HepG2 (cell line): ENCODE results near the gene PDE4C. TPM values are rescaled to one million over a fixed set of nuclear protein-coding genes. Genes with fewer than 3 reads are reported as not detected.

ENCODE experiments used
- ATAC-seq: fragments of 200-7000 bp; cut with Tn5 transposase; 3 replicates; pipeline ENCODE4 v1.9.1; 2020; ENCODE audit warnings: mild to moderate bottlenecking, moderate library complexity
- BruUV-seq: library from RNA; stranded (reverse); fragments of 400-500 nt; replicated peaks from 2 replicates; lab custom pipeline; 2021; lab: Mats Ljungman, UMichigan
- CTCF ChIA-PET: fragments of 300-600 bp; formaldehyde crosslinking; extraction: SDS; loops from one replicate; lab custom pipeline; 2021; ENCODE audit warnings: low total read pairs, inconsistent platforms, low intra/inter-chr PET ratio; lab: Yijun Ruan, JAX
- POLR2A ChIA-PET: fragments of 350-600 bp; sonication (Branson Sonifier 250); formaldehyde crosslinking; loops from one replicate; lab custom pipeline; 2020; ENCODE audit warnings: antibody characterized with exemption, inconsistent platforms; lab: Yijun Ruan, JAX
- DNase-seq: peaks from one replicate; pipeline ENCODE4 v3.0.0-alpha.2; 2015; ENCODE audit warnings: low spot score
- FAIRE-seq: peaks from 3 replicates; lab custom pipeline; 2011; peaks lifted over from hg19 to GRCh38; lab: Jason Lieb, UNC
- H2AFZ ChIP-seq: one replicate; pipeline ENCODE4 v1.6.1; 2011; ENCODE audit warnings: low read length, inconsistent platforms
- H3K27ac ChIP-seq: fragments of 300-600 bp; 3 replicates; pipeline ENCODE4 v1.8.0; 2011; ENCODE audit warnings: mixed run types, mild to moderate bottlenecking, mixed read lengths, low read length, inconsistent platforms; ENCODE audit not compliant: insufficient read depth; ENCODE audit errors: extremely low read length
- H3K27me3 ChIP-seq, 2 experiments: fragments of 200-600 bp in 1 of 2; 2 replicates in 1 of 2; 3 replicates in 1 of 2; pipeline versions ENCODE4 v1.6.0 to v1.8.0; 2011; ENCODE audit warnings: low read length in 2 of 2, mild to moderate bottlenecking in 2 of 2, moderate library complexity in 2 of 2, inconsistent platforms in 1 of 2; ENCODE audit not compliant: insufficient read depth in 2 of 2, control insufficient read depth in 1 of 2
- H3K36me3 ChIP-seq, 2 experiments: fragments of 200-600 bp in 1 of 2; replicated peaks in 1 of 2; 2 replicates in 1 of 2; 3 replicates in 1 of 2; pipeline versions ENCODE4 v1.5.1 to v1.8.0; 2011; ENCODE audit warnings: low read length in 2 of 2, inconsistent platforms in 1 of 2; ENCODE audit not compliant: insufficient read depth in 2 of 2, control insufficient read depth in 1 of 2
- H3K4me1 ChIP-seq: 2 replicates; pipeline ENCODE4 v1.5.1; 2012; ENCODE audit warnings: low read length, inconsistent platforms; ENCODE audit not compliant: insufficient read depth
- H3K4me2 ChIP-seq: 2 replicates; pipeline ENCODE4 v1.6.0; 2011; ENCODE audit warnings: low read depth, low read length, inconsistent platforms
- H3K4me3 ChIP-seq, 3 experiments: fragments of 200-600 bp in 1 of 3; sonication (generic), shearing (Covaris generic) in 1 of 3; replicated peaks in 1 of 3; 2 replicates each; pipeline ENCODE4 v1.5.1; 2011 to 2016; ENCODE audit warnings: low read length in 3 of 3, inconsistent platforms in 2 of 3, low read depth in 2 of 3, mild to moderate bottlenecking in 2 of 3, control low read depth in 1 of 3, mixed read lengths in 1 of 3; ENCODE audit not compliant: insufficient read depth in 1 of 3
- H3K79me2 ChIP-seq: one replicate; pipeline ENCODE4 v1.6.1; 2011; ENCODE audit warnings: low read length, inconsistent platforms; ENCODE audit not compliant: insufficient read depth
- H3K9ac ChIP-seq: 2 replicates; pipeline ENCODE4 v1.6.0; 2011; ENCODE audit warnings: mild to moderate bottlenecking, low read depth, low read length, inconsistent platforms; ENCODE audit not compliant: insufficient read depth
- H3K9me3 ChIP-seq: 2 replicates; pipeline ENCODE4 v1.5.1; 2012; ENCODE audit warnings: mild to moderate bottlenecking, low read length
- H4K20me1 ChIP-seq: 2 replicates; pipeline ENCODE4 v1.6.0; 2011; ENCODE audit warnings: inconsistent platforms, mild to moderate bottlenecking, low read length, moderate library complexity; ENCODE audit not compliant: insufficient read depth
- CEBPB ChIP-seq: IDR thresholded peaks from 2 replicates; pipeline ENCODE4 v1.6.1; 2011; ENCODE audit warnings: low read depth, low read length, improper control_type of control experiment, borderline replicate concordance
- PHF5A ChIP-seq: IDR thresholded peaks from one replicate; pipeline ENCODE4 v1.6.1; 2018; ENCODE audit warnings: low read depth, missing genetic modification reagents; ENCODE audit not compliant: unreplicated experiment
- TAF1 ChIP-seq: sonication (generic); formaldehyde crosslinking; IDR thresholded peaks from 2 replicates; pipeline ENCODE4 v1.4.0; 2020; ENCODE audit warnings: missing genetic modification reagents
- WIZ ChIP-seq: sonication (generic); formaldehyde crosslinking; IDR thresholded peaks from 2 replicates; pipeline ENCODE4 v1.5.1; 2020; ENCODE audit warnings: mild to moderate bottlenecking, missing genetic modification reagents
- ZBTB42 ChIP-seq: sonication (generic); formaldehyde crosslinking; IDR thresholded peaks from 2 replicates; pipeline ENCODE4 v1.5.0; 2020; ENCODE audit warnings: mild to moderate bottlenecking, missing genetic modification reagents
- ZFP36L2 ChIP-seq: sonication (generic); formaldehyde crosslinking; IDR thresholded peaks from 2 replicates; pipeline ENCODE4 v1.4.0; 2020; ENCODE audit warnings: missing genetic modification reagents
- ZNF446 ChIP-seq: sonication (generic); formaldehyde crosslinking; IDR thresholded peaks from 2 replicates; pipeline ENCODE4 v1.5.0; 2020; ENCODE audit warnings: mild to moderate bottlenecking, missing genetic modification reagents
- ZNF501 ChIP-seq: sonication (generic); formaldehyde crosslinking; IDR thresholded peaks from 2 replicates; pipeline ENCODE4 v1.5.1; 2020; ENCODE audit warnings: mild to moderate bottlenecking, moderate library complexity, missing genetic modification reagents
- ZNF570 ChIP-seq: sonication (generic); formaldehyde crosslinking; IDR thresholded peaks from 2 replicates; pipeline ENCODE4 v1.4.0; 2020; ENCODE audit warnings: mild to moderate bottlenecking, missing genetic modification reagents, borderline replicate concordance
- ZNF710 ChIP-seq: sonication (generic); formaldehyde crosslinking; IDR thresholded peaks from 2 replicates; pipeline ENCODE4 v1.5.0; 2020; ENCODE audit warnings: mild to moderate bottlenecking, missing genetic modification reagents, borderline replicate concordance
- ZNF720 ChIP-seq: sonication (generic); formaldehyde crosslinking; IDR thresholded peaks from 2 replicates; pipeline ENCODE4 v1.4.0; 2020; ENCODE audit warnings: missing genetic modification reagents
- ZNF790 ChIP-seq: sonication (generic); formaldehyde crosslinking; IDR thresholded peaks from 2 replicates; pipeline ENCODE4 v1.8.0; 2022; ENCODE audit warnings: missing genetic modification reagents, mild to moderate bottlenecking, borderline replicate concordance
- ZNF792 ChIP-seq: IDR thresholded peaks from 2 replicates; pipeline ENCODE4 v1.6.1; 2016
- WGBS: methylation state at CpG from one replicate; pipeline ENCODE4 v1.1.6; 2017; ENCODE audit warnings: low lambda C conversion rate; 5-methylcytosine and 5-hydroxymethylcytosine counted together
- in situ Hi-C: cut with HindIII; loops from 2 replicates; pipeline ENCODE4 v1.10.0; 2017; ENCODE audit warnings: low pct_unique_long_range_greater_than_20kb; ENCODE audit not compliant: extremely low pct_ligation_motif_present
- intact Hi-C: fragments of 100-400 bp; cut with micrococcal nuclease; formaldehyde crosslinking; loops from one replicate; pipeline ENCODE4 v1.10.0; 2022; ENCODE audit not compliant: unreplicated experiment
- polyA plus RNA-seq, 8 experiments: library from polyadenylated mRNA; depleted of rRNA in 3 of 8; stranded (reverse) in 7 of 8; unstranded in 1 of 8; fragments of >200 nt; fragmentation: Illumina TruSeq in 4 of 8; extraction: Trizol in 4 of 8; gene quantifications; 2 replicates each; pipeline versions ENCODE4 v1.2.1 to v1.2.3, GENCODE V29; 2011 to 2016; ENCODE audit warnings: low read depth in 4 of 8, missing spikeins in 1 of 8, mixed read lengths in 1 of 8; ENCODE audit not compliant: insufficient read depth in 1 of 8
- total RNA-seq, 5 experiments: library from RNA; depleted of rRNA; stranded (reverse); fragments of >200 nt; fragmentation: Illumina TruSeq; extraction: Trizol; gene quantifications; 2 replicates each; pipeline ENCODE4 v1.2.3, GENCODE V29; 2016; ENCODE audit warnings: low read depth in 1 of 5

PDE4C gene
- total and polyA plus RNA-seq, 2 of the 13 experiments (the other 11 are each of a cell fraction or from before 2014, with no cell fraction given), result 1.4 to 14.0 TPM

GRCh38 chr19:18221815-18222725, 4.2 kb downstream of the PDE4C start (continued):
- TF ChIP-seq ZNF790 (no peak), ZNF720 (no peak), TAF1 (CRISPR knock-in tag) (0 out of 2 replicates have a peak, but pooled peaks have one; percentile 22), ZNF446 (no peak), ZNF570 (CRISPR knock-in tag) (no peak)

DNA sequence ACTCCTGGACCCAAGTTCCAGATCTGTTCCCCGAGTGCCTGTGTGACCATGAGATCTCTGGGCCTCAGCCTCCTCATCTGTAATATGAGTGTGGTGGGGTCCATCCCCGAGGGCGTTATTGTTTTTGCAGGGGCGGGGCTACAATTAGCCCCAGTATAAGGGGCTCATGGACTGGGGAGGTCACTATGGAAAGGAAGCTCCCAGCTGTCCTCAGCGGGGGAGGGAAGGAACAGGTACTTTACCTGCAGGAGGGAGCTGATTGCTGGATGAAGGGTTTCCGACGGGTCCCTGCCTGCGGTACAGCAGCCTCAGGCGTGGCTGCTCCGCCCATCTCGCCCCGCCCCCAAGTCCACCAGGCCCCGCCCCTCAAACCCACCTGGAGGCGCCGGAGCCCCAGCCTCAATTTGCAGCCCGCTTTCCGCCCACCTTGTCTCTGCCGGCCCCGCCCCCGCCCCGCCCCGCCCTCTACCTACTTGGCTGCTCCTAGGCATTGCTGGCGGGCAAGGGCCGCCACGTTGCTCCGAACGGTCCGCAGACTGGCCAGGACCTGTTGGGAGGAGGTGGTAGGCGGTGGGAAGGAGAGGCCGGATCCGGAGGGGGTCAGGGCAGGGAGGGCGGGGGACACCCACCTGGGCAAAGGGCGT, 5.5 kb downstream of the PDE4C start:
- 25% methylated on average over 12 of the region's 33 CpGs for WGBS
- DNase-seq, result no peak
- in situ Hi-C loops, result no loop called here
- H3K79me2 ChIP-seq, result no peaks in the 10 kb centered on the region
- CTCF ChIA-PET, result no interaction called here
- no peaks in the 10 kb centered on the region for H3K36me3 ChIP-seq
- TF ChIP-seq WIZ (CRISPR knock-in tag) (no peak), CEBPB (no peak), ZBTB42 (CRISPR knock-in tag) (no peak), ZNF501 (CRISPR knock-in tag) (no peak), ZNF792 (CRISPR knock-in tag) (no peak), ZFP36L2 (CRISPR knock-in tag) (no peak), PHF5A (CRISPR knock-in tag) (no peak), ZNF710 (CRISPR knock-in tag) (no peak)
- TF ChIP-seq, all 625 proteins: peak for 0
- no peak overlapping the region for H3K9ac ChIP-seq
- no peaks in the 10 kb centered on the region for H3K9me3 ChIP-seq
- POLR2A ChIA-PET, result interaction anchor here (0.7 kb wide), 1 partner anchor 28 kb away, joined by 3 read pairs; the partner anchor contains the start of gene MPV17L2
- FAIRE-seq (no peak), ATAC-seq (no peak)
- intact Hi-C loops, result no loop called here
- no peaks in the 10 kb centered on the region for H4K20me1 ChIP-seq
- no peak overlapping the region for H3K27ac ChIP-seq
- peaks cover 4 to 15% of the 10 kb centered on the region in 2 experiments; a peak in 3 of 5 replicates for H3K27me3 ChIP-seq
- H2AFZ ChIP-seq, result no peak overlapping the region
- peaks cover 40% of the 10 kb centered on the region for H3K4me1 ChIP-seq
- H3K4me3 ChIP-seq, result no peak overlapping the region
- no TSS peak for BruUV-seq
- H3K4me2 ChIP-seq, result peak overlapping the region; percentile 45; the same call in 1 of the 2 replicates
